WTC11 (cell line): ENCODE results near the gene RHOF. TPM values are rescaled to one million over a fixed set of nuclear protein-coding genes. Genes with fewer than 3 reads are reported as not detected.
"Not testable (repeated sequence)": the region's sequence is repeated elsewhere in the genome, so short reads cannot be mapped to it uniquely, and the experiment has no call there.

Experiments used
- ATAC-seq: fragments of 200-7000 bp; cut with Tn5 transposase; 2 replicates; pipeline ENCODE4 v1.10.0; 2021; ENCODE audit warnings: mild to moderate bottlenecking, moderate library complexity
- CTCF ChIA-PET: fragments of 300-600 bp; sonication (Branson Sonifier 250); formaldehyde crosslinking; loops from one replicate; lab custom pipeline; 2021; ENCODE audit warnings: antibody characterized with exemption; lab: Charles Lee
- POLR2A ChIA-PET: fragments of 350-600 bp; sonication (Branson Sonifier 250); formaldehyde crosslinking; loops from one replicate; lab custom pipeline; 2021; ENCODE audit warnings: antibody characterized with exemption; lab: Charles Lee
- DNase-seq: peaks from one replicate; pipeline ENCODE4 v3.0.0; 2021; ENCODE audit warnings: low spot score
- H3K27ac Mint-ChIP-seq: 2 replicates; pipeline ENCODE4 v1.8.0; 2021; ENCODE audit warnings: mixed read lengths
- H3K27me3 Mint-ChIP-seq: 2 replicates; pipeline ENCODE4 v1.8.0; 2021; ENCODE audit warnings: low read depth, mild to moderate bottlenecking, moderate library complexity, mixed read lengths
- H3K36me3 Mint-ChIP-seq: 2 replicates; pipeline ENCODE4 v1.8.0; 2021; ENCODE audit warnings: mixed read lengths
- H3K4me1 Mint-ChIP-seq: 2 replicates; pipeline ENCODE4 v1.8.0; 2022; ENCODE audit warnings: mixed read lengths
- H3K4me3 Mint-ChIP-seq: 2 replicates; pipeline ENCODE4 v1.8.0; 2021; ENCODE audit warnings: mild to moderate bottlenecking, moderate library complexity, mixed read lengths
- H3K9me3 Mint-ChIP-seq: 2 replicates; pipeline ENCODE4 v1.8.0; 2021; ENCODE audit warnings: mixed read lengths
- AFF4 ChIP-seq: sonication (generic); formaldehyde crosslinking; IDR thresholded peaks from 2 replicates; pipeline ENCODE4 v1.8.1; 2023; ENCODE audit warnings: mild to moderate bottlenecking, missing genetic modification reagents, borderline replicate concordance
- ATF6 ChIP-seq: sonication (generic); formaldehyde crosslinking; IDR thresholded peaks from 2 replicates; pipeline ENCODE4 v1.8.1; 2023; ENCODE audit warnings: mild to moderate bottlenecking, missing genetic modification reagents
- E2F4 ChIP-seq: sonication (generic); formaldehyde crosslinking; IDR thresholded peaks from 2 replicates; pipeline ENCODE4 v1.8.1; 2022; ENCODE audit warnings: low read depth, mild to moderate bottlenecking, moderate library complexity, missing genetic modification reagents, borderline replicate concordance
- IRF1 ChIP-seq: sonication (generic); formaldehyde crosslinking; IDR thresholded peaks from 2 replicates; pipeline ENCODE4 v1.8.0; 2023; ENCODE audit warnings: missing genetic modification reagents
- JUN ChIP-seq: sonication (generic); formaldehyde crosslinking; IDR thresholded peaks from 2 replicates; pipeline ENCODE4 v1.8.0; 2023; ENCODE audit warnings: mild to moderate bottlenecking, missing genetic modification reagents
- SMAD3 ChIP-seq: sonication (generic); formaldehyde crosslinking; IDR thresholded peaks from 2 replicates; pipeline ENCODE4 v1.8.0; 2022; ENCODE audit warnings: missing genetic modification reagents, mild to moderate bottlenecking, borderline replicate concordance
- TEAD4 ChIP-seq: sonication (generic); formaldehyde crosslinking; IDR thresholded peaks from 2 replicates; pipeline ENCODE4 v1.8.0; 2022; ENCODE audit warnings: mild to moderate bottlenecking, missing genetic modification reagents
- ZNF671 ChIP-seq: fragments of 250-450 bp; sonication (Bioruptor Pico); IDR thresholded peaks from 2 replicates; pipeline ENCODE4 v1.8.0; 2021; ENCODE audit warnings: mild to moderate bottlenecking
- total RNA-seq: library from RNA; stranded (reverse); gene quantifications from 3 replicates; pipeline ENCODE4 v1.2.3, GENCODE V29; 2021

Gene RHOF
- total RNA-seq, 1 experiment from 2014 or later, result 45.3 TPM

- no peak for TF ChIP-seq ATF6
- no peak for TF ChIP-seq IRF1
- TF ChIP-seq E2F4, result no peak
- no peak for TF ChIP-seq AFF4 (CRISPR knock-in tag)
These were observed 665 bp downstream of the RHOF start (continued) for GRCh38 chr12:121792607-121793439.

GRCh38 chr12:121791671-121792551 is 1.6 kb downstream of the RHOF start:
- CTCF ChIA-PET, result interaction anchor here (3.0 to 12.5 kb wide), 5 partner anchors 13 to 102 kb away, joined by 14 to 532 read pairs (median 73); partner anchors contain the start of gene SETD1B
- POLR2A ChIA-PET, result interaction anchor here (0.9 to 11.7 kb wide), 3 partner anchors 11 to 20 kb away, joined by 3 to 161 read pairs (median 38); partner anchors contain the start of gene SETD1B

GRCh38 chr12:121790785-121791184 is 2.7 kb downstream of the RHOF start:
- not testable (repeated sequence) for H3K9me3 Mint-ChIP-seq, ATAC-seq, H3K27ac Mint-ChIP-seq, H3K4me3 Mint-ChIP-seq, H3K27me3 Mint-ChIP-seq, H3K36me3 Mint-ChIP-seq, DNase-seq
- POLR2A ChIA-PET, result interaction anchor here (0.9 kb wide), 1 partner anchor 21 kb away, joined by 3 read pairs; no protein-coding TSS in a partner anchor
- CTCF ChIA-PET, result interaction anchor here (0.6 to 9.9 kb wide), 3 partner anchors 12 to 22 kb away, joined by 3 to 227 read pairs (median 14); no protein-coding TSS in a partner anchor
- H3K4me1 Mint-ChIP-seq, result peaks cover 25% of the 10 kb centered on the region

More at GRCh38 chr12:121791671-121792551, 1.6 kb downstream of the RHOF start:
- Mint-ChIP-seq H3K27ac (0 out of 2 replicates have a peak overlapping the region, but pooled peaks have one; percentile 45), H3K4me3 (peak overlapping the region; percentile 71)
- no peak for ATAC-seq
- TF ChIP-seq TEAD4, result no peak
- no peak for TF ChIP-seq E2F4
- no peak for TF ChIP-seq JUN (CRISPR knock-in tag)
- no peak for TF ChIP-seq SMAD3 (CRISPR knock-in tag)
- TF ChIP-seq ZNF671 (CRISPR knock-in tag), result no peak
- TF ChIP-seq, all 79 proteins: peak for 0
- no peaks in the 10 kb centered on the region for H3K9me3 Mint-ChIP-seq
- peaks cover 30% of the 10 kb centered on the region for H3K4me1 Mint-ChIP-seq
- no peak for DNase-seq
- peaks cover 4% of the 10 kb centered on the region; the same call in 1 of the 2 replicates for H3K36me3 Mint-ChIP-seq
- no peaks in the 10 kb centered on the region; the same call in 1 of the 2 replicates for H3K27me3 Mint-ChIP-seq
